ENCODE measurements around the gene OR5K1.

DNA sequence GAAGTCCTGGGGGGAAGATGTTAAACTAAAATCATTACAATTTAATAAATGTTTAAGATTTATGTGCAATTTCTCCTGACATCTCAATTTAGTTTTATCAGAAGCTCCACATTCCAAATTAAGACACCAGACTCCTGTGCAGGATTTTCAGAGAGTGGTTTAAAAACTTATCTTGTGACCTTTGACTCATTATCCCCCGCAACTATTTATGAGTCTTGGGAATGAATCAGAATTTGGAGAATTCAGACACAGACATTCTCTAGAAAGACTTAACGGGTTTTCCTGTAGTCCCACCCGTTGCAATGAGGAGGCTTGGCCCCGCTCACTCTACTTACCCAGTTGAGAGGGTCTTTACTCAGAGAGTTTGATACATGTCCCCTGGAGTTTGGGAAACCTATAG is 41.5 kb downstream of the OR5K1 start:
- TF ChIP-seq POLR2A (IDR thresholded peaks at IDR 0.05) (no peak), EP300 (IDR thresholded peaks at IDR 0.05) (no peak)
- TF ChIP-seq, protein P1, sequence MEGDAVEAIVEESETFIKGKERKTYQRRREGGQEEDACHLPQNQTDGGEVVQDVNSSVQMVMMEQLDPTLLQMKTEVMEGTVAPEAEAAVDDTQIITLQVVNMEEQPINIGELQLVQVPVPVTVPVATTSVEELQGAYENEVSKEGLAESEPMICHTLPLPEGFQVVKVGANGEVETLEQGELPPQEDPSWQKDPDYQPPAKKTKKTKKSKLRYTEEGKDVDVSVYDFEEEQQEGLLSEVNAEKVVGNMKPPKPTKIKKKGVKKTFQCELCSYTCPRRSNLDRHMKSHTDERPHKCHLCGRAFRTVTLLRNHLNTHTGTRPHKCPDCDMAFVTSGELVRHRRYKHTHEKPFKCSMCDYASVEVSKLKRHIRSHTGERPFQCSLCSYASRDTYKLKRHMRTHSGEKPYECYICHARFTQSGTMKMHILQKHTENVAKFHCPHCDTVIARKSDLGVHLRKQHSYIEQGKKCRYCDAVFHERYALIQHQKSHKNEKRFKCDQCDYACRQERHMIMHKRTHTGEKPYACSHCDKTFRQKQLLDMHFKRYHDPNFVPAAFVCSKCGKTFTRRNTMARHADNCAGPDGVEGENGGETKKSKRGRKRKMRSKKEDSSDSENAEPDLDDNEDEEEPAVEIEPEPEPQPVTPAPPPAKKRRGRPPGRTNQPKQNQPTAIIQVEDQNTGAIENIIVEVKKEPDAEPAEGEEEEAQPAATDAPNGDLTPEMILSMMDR (IDR thresholded peaks at IDR 0.05): no peak
